Body of pancreas (tissue), 4 donors: ENCODE results near the gene RPL3. TPM values are rescaled to one million over a fixed set of nuclear protein-coding genes. Genes with fewer than 3 reads are reported as not detected.
"Not testable (repeated sequence)": the region's sequence is repeated elsewhere in the genome, so short reads cannot be mapped to it uniquely, and the experiment has no call there.

Experiments
- ATAC-seq: fragments of 150-250 bp; one replicate; pipeline ENCODE4 v1.9.1; 2016
- DNase-seq, 4 donors: peaks; one replicate each; pipeline ENCODE4 v3.0.0-alpha.2; 2019
- H3K27ac ChIP-seq, 4 donors: fragments of 200-600 bp; sonication (generic); 1 replicate in 3 of 4; 2 replicates in 1 of 4; pipeline versions ENCODE4 v1.5.1 to v1.6.1; 2016 to 2019; ENCODE audit warnings: mild to moderate bottlenecking in 1 of 4, mixed read lengths in 1 of 4, moderate library complexity in 1 of 4
- H3K27me3 ChIP-seq, 2 donors: fragments of 200-600 bp; sonication (generic); one replicate each; pipeline ENCODE4 v1.6.0; 2016; ENCODE audit warnings: mild to moderate bottlenecking in 1 of 2
- H3K36me3 ChIP-seq, 2 donors: fragments of 200-600 bp; sonication (generic); replicated peaks in 1 of 2; 2 replicates each; pipeline ENCODE4 v1.5.1; 2016; ENCODE audit warnings: low read depth in 2 of 2; ENCODE audit not compliant: insufficient read depth in 1 of 2
- H3K4me1 ChIP-seq: fragments of 200-600 bp; sonication (generic); one replicate; pipeline ENCODE4 v1.6.0; 2016
- H3K4me3 ChIP-seq, 2 donors: fragments of 200-600 bp; sonication (generic); 1 replicate in 1 of 2; 2 replicates in 1 of 2; pipeline ENCODE4 v1.5.1; 2016 to 2019
- H3K9me3 ChIP-seq, 3 donors: fragments of 200-600 bp; sonication (generic); 1 replicate in 2 of 3; 2 replicates in 1 of 3; pipeline ENCODE4 v1.5.1; 2016
- CTCF ChIP-seq, 7 experiments: fragments of 450-650 bp in 4 of 7; fragments of 200-600 bp in 3 of 7; sonication (generic) in 3 of 7; IDR thresholded peaks; one replicate each; pipeline ENCODE4 v1.5.1; 2016 to 2019; ENCODE audit warnings: antibody characterized with exemption in 7 of 7
- POLR2A ChIP-seq, 3 donors: fragments of 450-650 bp; IDR thresholded peaks; one replicate each; pipeline ENCODE4 v1.6.1; 2016; ENCODE audit warnings: antibody characterized with exemption in 3 of 3, mild to moderate bottlenecking in 2 of 3
- WGBS, 2 donors: methylation state at CpG; one replicate each; pipeline ENCODE4 v1.1.5; 2017; 5-methylcytosine and 5-hydroxymethylcytosine counted together
- intact Hi-C: fragments of 100-400 bp; cut with DNase I; formaldehyde crosslinking; loops from one replicate; pipeline ENCODE4 v1.15.1; 2023
- total RNA-seq, 2 donors: library from RNA; depleted of rRNA; stranded (reverse); fragments of >200 nt; gene quantifications; one replicate each; pipeline ENCODE4 v1.1.0, GENCODE V29; 2016

Gene RPL3
- total RNA-seq, 2 donors from 2014 or later: 1,625 to 1,893 TPM

DNA sequence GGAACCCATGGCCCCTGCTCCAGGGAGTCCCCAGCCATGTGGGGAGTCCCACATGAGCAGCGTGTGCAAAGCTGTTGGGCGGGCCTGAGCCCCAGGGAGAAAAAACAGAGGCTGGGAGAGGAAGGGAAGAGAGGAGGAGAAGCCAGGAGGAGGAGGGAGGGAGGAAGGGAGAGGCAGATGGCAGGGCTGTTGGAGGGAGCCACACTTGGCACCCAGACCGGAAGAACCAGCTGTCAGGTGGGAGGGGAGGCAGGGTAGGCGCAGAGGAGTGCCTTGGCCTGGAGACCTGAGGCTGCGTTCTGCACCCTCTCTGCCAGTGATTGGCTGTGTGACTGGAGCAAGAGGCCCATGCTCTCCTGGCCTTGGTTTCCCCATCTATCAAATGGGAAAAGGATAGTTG, 37.0 kb upstream of the RPL3 start:
- WGBS, 2 donors: 80 to 85% methylated on average over 5 of the region's 5 CpGs
- H3K4me1 ChIP-seq: peaks cover 13% of the 10 kb centered on the region
- TF ChIP-seq CTCF (IDR thresholded peaks at IDR 0.05): no peak
- TF ChIP-seq POLR2A (IDR thresholded peaks at IDR 0.05): no peak
- H3K4me3 ChIP-seq: no peak overlapping the region
- H3K36me3 ChIP-seq: no peaks in the 10 kb centered on the region
- no peak for ATAC-seq
- no peaks in the 10 kb centered on the region for H3K27me3 ChIP-seq
- no peak overlapping the region for H3K27ac ChIP-seq
- intact Hi-C loops: no loop called here
- DNase-seq: no peak
- no peaks in the 10 kb centered on the region for H3K9me3 ChIP-seq

- H3K27ac ChIP-seq, DNase-seq, ATAC-seq, H3K27me3 ChIP-seq, H3K4me3 ChIP-seq, H3K9me3 ChIP-seq, intact Hi-C loops, H3K36me3 ChIP-seq: not testable (repeated sequence)
- WGBS, 2 donors: 91 to 95% methylated on average over 11 to 14 of the region's 14 CpGs
- H3K4me1 ChIP-seq: peaks cover 14% of the 10 kb centered on the region
Measured at GRCh38 chr22:39355805-39356204, 36.4 kb upstream of the RPL3 start.

DNA sequence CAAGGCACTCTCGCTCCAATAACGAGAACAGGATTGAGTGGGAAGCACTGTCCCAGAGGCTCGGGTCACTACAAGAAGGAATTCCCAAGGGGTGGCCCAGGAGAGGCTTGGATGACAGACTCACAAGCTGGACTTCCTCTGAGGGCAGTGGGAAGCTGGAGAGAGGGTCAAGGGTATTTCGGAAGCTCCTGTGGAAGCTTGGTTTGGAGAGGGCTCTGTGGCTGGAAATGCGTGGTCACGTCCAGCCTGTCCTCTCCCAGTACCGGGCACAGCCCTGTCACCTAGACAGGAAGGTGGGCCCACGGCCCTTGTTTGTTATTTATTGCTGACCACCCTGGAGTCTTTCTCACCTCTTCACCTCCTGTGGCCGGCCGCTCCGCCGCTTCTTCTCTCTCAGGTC, 35.7 kb upstream of the RPL3 start:
- ATAC-seq (no peak), DNase-seq (no peak)
- Histone ChIP-seq H3K4me1 (peaks cover 13% of the 10 kb centered on the region), H3K27ac (no peak overlapping the region), H3K9me3 (no peaks in the 10 kb centered on the region), H3K36me3 (no peaks in the 10 kb centered on the region), H3K4me3 (no peak overlapping the region), H3K27me3 (no peaks in the 10 kb centered on the region)
- intact Hi-C loops: no loop called here
- 90 to 91% methylated on average over 11 to 12 of the region's 12 CpGs for WGBS, 2 donors
- TF ChIP-seq POLR2A (IDR thresholded peaks at IDR 0.05): no peak
- TF ChIP-seq CTCF (IDR thresholded peaks at IDR 0.05): no peak

- TF ChIP-seq CTCF (IDR thresholded peaks at IDR 0.05) (no peak), POLR2A (IDR thresholded peaks at IDR 0.05) (no peak)
- Histone ChIP-seq H3K4me1 (peaks cover 21% of the 10 kb centered on the region), H3K27ac (no peak overlapping the region), H3K4me3 (no peak overlapping the region), H3K27me3 (no peaks in the 10 kb centered on the region), H3K36me3 (no peaks in the 10 kb centered on the region), H3K9me3 (no peaks in the 10 kb centered on the region)
- DNase-seq (no peak), ATAC-seq (no peak)
- intact Hi-C loops: no loop called here
- 87 to 92% methylated on average over 9 of the region's 9 CpGs for WGBS, 2 donors
Measured at GRCh38 chr22:39353346-39353745, 33.9 kb upstream of the RPL3 start.

DNA sequence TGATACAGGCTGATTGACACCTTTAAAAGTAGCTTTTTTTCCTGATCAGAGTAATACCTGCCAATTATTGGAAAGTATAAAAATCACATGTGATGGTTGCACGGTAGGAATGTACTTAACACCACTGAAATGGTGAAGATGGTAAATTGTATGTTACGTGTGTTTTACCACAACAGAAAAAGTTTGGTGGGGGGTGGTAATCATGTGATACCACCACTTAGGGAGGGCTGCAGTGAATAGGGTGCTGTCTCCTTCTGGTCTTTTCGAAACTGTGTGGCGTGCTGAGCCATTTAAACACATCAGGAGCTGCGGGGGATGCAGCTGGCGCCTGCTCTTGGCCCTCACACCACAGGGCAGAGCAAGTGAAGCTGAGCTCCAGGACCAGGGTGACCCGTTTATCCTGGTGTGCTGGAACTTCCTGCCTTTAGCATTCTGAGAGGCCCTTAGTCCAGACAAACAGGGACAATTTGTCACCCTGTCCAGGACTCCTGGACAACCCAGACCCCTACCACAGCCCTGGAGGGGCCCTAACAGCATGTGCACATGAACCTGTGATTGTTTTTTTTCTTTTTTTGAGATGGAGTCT, 33.0 kb upstream of the RPL3 start:
- TF ChIP-seq CTCF (IDR thresholded peaks at IDR 0.05): no peak
- no peak for TF ChIP-seq POLR2A (IDR thresholded peaks at IDR 0.05)
- ATAC-seq (no peak), DNase-seq (no peak)
- peaks cover 21% of the 10 kb centered on the region for H3K4me1 ChIP-seq
- 83 to 92% methylated on average over 6 to 7 of the region's 7 CpGs for WGBS, 2 donors
- H3K9me3 ChIP-seq: no peaks in the 10 kb centered on the region
- H3K27me3 ChIP-seq: no peaks in the 10 kb centered on the region
- no peaks in the 10 kb centered on the region for H3K36me3 ChIP-seq
- H3K27ac ChIP-seq: no peak overlapping the region
- intact Hi-C loops: no loop called here
- H3K4me3 ChIP-seq: no peak overlapping the region
